ENCODE measurements around the gene CDAN1.

The CDAN1 gene

DNA sequence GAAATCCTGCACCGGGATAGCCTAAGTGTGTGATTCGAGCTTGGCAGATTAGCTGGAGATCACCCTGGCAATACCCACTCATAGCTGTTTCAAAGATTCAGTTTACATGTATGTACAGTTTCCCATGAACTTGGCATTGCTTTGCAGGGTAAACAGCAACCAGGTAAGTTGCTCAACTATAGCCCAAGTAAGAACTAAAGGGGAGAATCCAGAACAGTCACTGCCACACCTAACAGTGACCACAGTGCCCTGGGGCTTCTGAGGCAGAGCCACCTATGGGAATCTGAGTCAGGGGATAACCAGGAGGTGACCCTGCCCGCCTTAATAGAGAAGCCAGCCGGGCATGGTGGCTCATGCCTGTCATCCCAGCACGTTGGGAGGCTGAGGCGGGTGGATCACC, 15.9 kb downstream of the CDAN1 start:
- DNase-seq (ENCODE audit: low read depth): peak; percentile 98

DNA sequence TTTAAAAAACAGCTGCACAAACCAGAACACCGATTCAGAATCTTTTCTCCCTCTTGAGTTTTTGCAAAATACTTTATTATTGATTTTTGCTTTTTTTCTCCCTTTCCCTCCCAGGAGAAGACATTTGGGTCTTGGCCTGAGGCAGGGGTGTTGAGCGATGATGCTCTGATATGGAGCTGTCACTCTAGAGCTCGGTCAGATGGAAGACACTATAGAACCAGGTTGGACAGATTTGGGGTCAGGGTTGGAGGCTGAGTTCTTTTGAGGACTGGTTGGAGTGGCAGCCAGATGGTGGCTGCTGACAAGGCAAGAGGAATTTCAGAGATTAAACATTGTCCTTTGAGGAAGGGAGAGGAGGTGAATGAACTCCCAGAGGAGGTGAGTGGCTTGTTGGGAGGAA, 16.9 kb downstream of the CDAN1 start:
- TF ChIP-seq, protein P1, sequence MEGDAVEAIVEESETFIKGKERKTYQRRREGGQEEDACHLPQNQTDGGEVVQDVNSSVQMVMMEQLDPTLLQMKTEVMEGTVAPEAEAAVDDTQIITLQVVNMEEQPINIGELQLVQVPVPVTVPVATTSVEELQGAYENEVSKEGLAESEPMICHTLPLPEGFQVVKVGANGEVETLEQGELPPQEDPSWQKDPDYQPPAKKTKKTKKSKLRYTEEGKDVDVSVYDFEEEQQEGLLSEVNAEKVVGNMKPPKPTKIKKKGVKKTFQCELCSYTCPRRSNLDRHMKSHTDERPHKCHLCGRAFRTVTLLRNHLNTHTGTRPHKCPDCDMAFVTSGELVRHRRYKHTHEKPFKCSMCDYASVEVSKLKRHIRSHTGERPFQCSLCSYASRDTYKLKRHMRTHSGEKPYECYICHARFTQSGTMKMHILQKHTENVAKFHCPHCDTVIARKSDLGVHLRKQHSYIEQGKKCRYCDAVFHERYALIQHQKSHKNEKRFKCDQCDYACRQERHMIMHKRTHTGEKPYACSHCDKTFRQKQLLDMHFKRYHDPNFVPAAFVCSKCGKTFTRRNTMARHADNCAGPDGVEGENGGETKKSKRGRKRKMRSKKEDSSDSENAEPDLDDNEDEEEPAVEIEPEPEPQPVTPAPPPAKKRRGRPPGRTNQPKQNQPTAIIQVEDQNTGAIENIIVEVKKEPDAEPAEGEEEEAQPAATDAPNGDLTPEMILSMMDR (IDR thresholded peaks at IDR 0.05; ENCODE audit: insufficient read depth, low read depth, low read length, missing control alignments): no peak
- H3K4me3 ChIP-seq (ENCODE audit: low read length): no peak overlapping the region
- no peak for DNase-seq (ENCODE audit: low read depth)

More for the DNA sequence above, 15.9 kb downstream of the CDAN1 start:
- TF ChIP-seq, protein P1 (IDR thresholded peaks at IDR 0.05; ENCODE audit: insufficient read depth, low read depth, low read length, missing control alignments): no peak
- H3K4me3 ChIP-seq (ENCODE audit: low read length): no peak overlapping the region

DNA sequence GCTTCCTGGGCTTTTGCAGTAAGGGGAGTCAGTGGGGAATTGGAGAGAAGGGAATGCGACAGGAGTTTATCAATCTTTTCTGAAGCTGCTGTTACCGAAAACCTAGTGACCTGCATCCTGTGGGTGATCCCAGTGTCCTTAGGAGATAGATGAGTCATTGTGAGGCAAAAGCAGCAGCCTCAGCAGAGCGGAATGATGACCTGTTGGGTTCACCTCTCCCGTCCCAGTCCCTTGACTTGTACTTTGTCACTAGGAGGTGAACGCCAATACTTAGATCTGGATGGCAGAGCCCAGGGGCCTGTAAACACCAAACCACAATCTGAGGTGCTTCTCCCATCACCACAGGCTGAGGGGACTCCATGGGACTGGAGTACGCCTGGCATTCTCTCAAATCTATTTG, 17.9 kb downstream of the CDAN1 start:
- no peak for DNase-seq (ENCODE audit: low read depth)
- no peak overlapping the region for H3K4me3 ChIP-seq (ENCODE audit: low read length)
- TF ChIP-seq, protein P1 (IDR thresholded peaks at IDR 0.05; ENCODE audit: insufficient read depth, low read depth, low read length, missing control alignments): no peak

DNA sequence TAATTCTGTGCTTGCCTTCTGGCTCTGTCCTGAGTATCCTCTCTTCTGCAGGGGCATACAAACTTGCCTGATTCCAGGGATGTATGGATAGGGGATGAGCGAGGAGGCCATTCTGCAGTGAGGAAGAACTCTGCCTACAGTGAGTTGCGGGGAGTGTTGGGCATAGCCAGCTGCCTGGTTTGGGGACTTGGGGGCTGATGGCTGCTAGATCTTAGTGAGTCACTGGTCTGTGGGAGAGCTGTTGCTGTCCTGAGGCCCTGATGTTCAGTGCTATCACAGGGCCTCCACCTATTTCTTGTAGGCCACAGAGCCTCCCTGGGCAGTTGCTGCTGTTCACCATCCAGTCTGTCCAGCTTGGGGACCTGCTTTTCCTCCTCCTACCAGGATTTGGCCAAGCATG, 20.3 kb downstream of the CDAN1 start:
- no peak for DNase-seq (ENCODE audit: low read depth)
- TF ChIP-seq, protein P1 (IDR thresholded peaks at IDR 0.05; ENCODE audit: insufficient read depth, low read depth, low read length, missing control alignments): no peak
- H3K4me3 ChIP-seq (ENCODE audit: low read length): no peak overlapping the region

DNA sequence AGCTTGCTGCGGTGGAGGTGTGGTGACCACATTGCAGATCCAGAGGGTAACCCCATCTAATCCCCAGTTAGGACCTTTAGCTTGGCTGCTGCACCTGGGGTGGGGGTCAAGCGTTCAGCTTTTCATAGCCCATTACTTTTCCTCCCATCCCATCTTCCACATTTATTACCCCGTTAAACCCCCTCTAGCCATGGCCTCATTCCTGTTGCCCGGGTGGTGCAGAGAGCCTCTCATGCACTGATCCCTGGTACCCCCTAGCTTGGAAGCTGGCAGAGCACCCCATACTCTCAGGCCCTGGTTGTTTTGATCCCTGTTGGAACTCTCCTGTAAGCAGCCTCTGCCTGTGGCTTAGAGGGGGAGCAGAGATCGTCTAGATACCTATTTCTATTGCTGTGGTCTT, 20.8 kb downstream of the CDAN1 start:
- no peak overlapping the region for H3K4me3 ChIP-seq (ENCODE audit: low read length)
- TF ChIP-seq, protein P1 (IDR thresholded peaks at IDR 0.05; ENCODE audit: insufficient read depth, low read depth, low read length, missing control alignments): no peak
- no peak for DNase-seq (ENCODE audit: low read depth)

DNA sequence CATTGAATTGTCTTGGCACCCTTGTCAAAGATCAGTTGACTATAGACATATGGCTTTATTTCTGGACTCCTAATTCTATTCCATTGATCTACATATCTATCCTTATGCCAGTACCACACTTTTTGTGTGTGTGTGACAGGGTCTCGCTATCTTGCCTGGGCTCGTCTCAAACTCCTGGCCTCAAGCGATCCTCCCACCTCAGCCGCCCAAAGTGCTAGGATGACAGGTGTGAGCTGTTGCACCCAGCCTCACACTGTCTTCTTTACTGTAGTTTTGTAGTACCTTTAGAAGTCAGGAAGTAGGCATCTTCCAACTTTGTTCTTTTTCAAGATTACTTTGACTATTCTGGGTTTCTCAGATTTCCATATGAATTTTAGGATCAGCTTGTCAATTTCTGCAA, 24.3 kb downstream of the CDAN1 start:
- H3K4me3 ChIP-seq (ENCODE audit: low read length): no peak overlapping the region
- DNase-seq (ENCODE audit: low read depth): no peak
- TF ChIP-seq, protein P1 (IDR thresholded peaks at IDR 0.05; ENCODE audit: insufficient read depth, low read depth, low read length, missing control alignments): no peak

DNA sequence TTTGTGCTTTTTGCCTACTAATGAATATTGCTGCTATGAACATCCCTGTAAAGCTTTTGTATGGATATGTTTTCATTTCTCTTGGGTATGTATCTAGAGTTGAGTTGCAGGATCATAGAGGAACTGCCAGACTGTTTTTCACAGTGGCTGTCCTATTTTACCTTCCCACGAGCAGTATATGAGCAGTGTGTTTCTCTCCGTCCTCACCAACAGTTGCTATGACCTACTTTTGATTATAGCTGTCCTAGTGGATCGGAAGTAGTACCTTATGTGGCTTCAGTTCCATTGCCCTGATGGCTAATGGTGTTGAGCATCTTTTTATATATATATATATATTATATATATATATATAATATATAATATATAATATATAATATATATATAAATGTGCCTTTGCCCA, 25.2 kb downstream of the CDAN1 start:
- DNase-seq (ENCODE audit: low read depth): no peak
- H3K4me3 ChIP-seq (ENCODE audit: low read length): no peak overlapping the region
- TF ChIP-seq, protein P1 (IDR thresholded peaks at IDR 0.05; ENCODE audit: insufficient read depth, low read depth, low read length, missing control alignments): no peak
